GM15510 (cell line): ENCODE measurements around the gene CERK.

Experiments
- POLR2A ChIP-seq: IDR thresholded peaks from 3 replicates; pipeline ENCODE4 v1.6.1; 2011; ENCODE audit warnings: borderline replicate concordance; ENCODE audit not compliant: insufficient read length; ENCODE audit errors: extremely low read depth

The CERK gene

GRCh38 chr22:46707827-46708570 lies 30.1 kb downstream of the CERK start:
- no peak for TF ChIP-seq POLR2A

- no peak for TF ChIP-seq POLR2A
Observed at GRCh38 chr22:46707305-46707704, 30.7 kb downstream of the CERK start.

- TF ChIP-seq POLR2A = no peak
Observed at GRCh38 chr22:46706060-46706459, 32.0 kb downstream of the CERK start.

GRCh38 chr22:46703996-46704370 lies 34.1 kb downstream of the CERK start:
- no peak for TF ChIP-seq POLR2A

GRCh38 chr22:46703171-46703995 lies 34.7 kb downstream of the CERK start:
- no peak for TF ChIP-seq POLR2A

- TF ChIP-seq POLR2A = no peak
Observed at GRCh38 chr22:46701262-46701661, 36.8 kb downstream of the CERK start.

GRCh38 chr22:46699091-46699490 lies 39.0 kb downstream of the CERK start:
- TF ChIP-seq POLR2A = no peak

GRCh38 chr22:46697811-46698515 lies 40.1 kb downstream of the CERK start:
- no peak for TF ChIP-seq POLR2A

- no peak for TF ChIP-seq POLR2A
Observed at GRCh38 chr22:46696614-46697013, 41.4 kb downstream of the CERK start.

- no peak for TF ChIP-seq POLR2A
Observed at GRCh38 chr22:46696229-46696518, 41.9 kb downstream of the CERK start.

- TF ChIP-seq POLR2A = no peak
Observed at GRCh38 chr22:46695346-46696228, 42.5 kb downstream of the CERK start.

GRCh38 chr22:46694416-46695170 lies 43.5 kb downstream of the CERK start:
- TF ChIP-seq POLR2A = no peak

GRCh38 chr22:46693634-46694415 lies 44.2 kb downstream of the CERK start:
- TF ChIP-seq POLR2A = no peak
